ENCODE data around the gene PSG1.
"Not testable (repeated sequence)": the region's sequence is repeated elsewhere in the genome, so short reads cannot be mapped to it uniquely, and the experiment has no call there.

- peak; percentile 40 for TF ChIP-seq CTCF (IDR thresholded peaks at IDR 0.05; ENCODE audit: insufficient read depth, low read length, poor library complexity, severe bottlenecking)
- not testable (repeated sequence) for TF ChIP-seq EZH2phosphoT487 (conservative IDR thresholded peaks at IDR 0.05; ENCODE audit: low read length)
Observed at GRCh38 chr19:42923106-42923505, 43.6 kb upstream of the PSG1 start.
